HG03135 (cell line): ENCODE data around the gene FKBP4.

Experiments
- ATAC-seq: cut with Tn5 transposase; IDR thresholded peaks from one replicate; pipeline ENCODE4 v1.9.1; 2021; ENCODE audit warnings: mild to moderate bottlenecking, moderate library complexity; ENCODE audit not compliant: unreplicated experiment

Gene FKBP4

GRCh38 chr12:2844786-2845185 lies 50.0 kb downstream of the FKBP4 start:
- ATAC-seq, result no peak

GRCh38 chr12:2845280-2845679 lies 50.5 kb downstream of the FKBP4 start:
- no peak for ATAC-seq

- ATAC-seq, result no peak
These were observed 57.2 kb downstream of the FKBP4 start for GRCh38 chr12:2851931-2852330.

- no peak for ATAC-seq
These were observed 58.9 kb downstream of the FKBP4 start for GRCh38 chr12:2853626-2854025.
